Progenitor cell of endocrine pancreas (in vitro differentiated cells): ENCODE data around the gene LPP. TPM values are rescaled to one million over a fixed set of nuclear protein-coding genes. Genes with fewer than 3 reads are reported as not detected.
A peak's percentile ranks its signal among the peaks of the same experiment; 100 is the strongest.

Experiments used
- DNase-seq: peaks from one replicate; pipeline ENCODE4 v3.0.0; 2021; ENCODE audit warnings: low spot score; ENCODE audit not compliant: unreplicated experiment
- H3K27ac Mint-ChIP-seq: 2 replicates; pipeline ENCODE4 v1.8.0; 2021; ENCODE audit warnings: mild to moderate bottlenecking, moderate library complexity, mixed read lengths
- H3K27me3 Mint-ChIP-seq: 2 replicates; pipeline ENCODE4 v1.8.0; 2021; ENCODE audit warnings: mixed read lengths
- H3K36me3 Mint-ChIP-seq: 2 replicates; pipeline ENCODE4 v1.8.0; 2022; ENCODE audit warnings: mixed read lengths; ENCODE audit not compliant: insufficient read depth
- H3K4me1 Mint-ChIP-seq: 2 replicates; pipeline ENCODE4 v1.8.0; 2021; ENCODE audit warnings: low read depth, mixed read lengths
- H3K4me3 Mint-ChIP-seq: 2 replicates; pipeline ENCODE4 v1.8.0; 2021; ENCODE audit warnings: low read depth, mild to moderate bottlenecking, moderate library complexity, mixed read lengths
- H3K9me3 Mint-ChIP-seq: 2 replicates; pipeline ENCODE4 v1.8.0; 2021; ENCODE audit warnings: low read depth, mixed read lengths
- total RNA-seq: library from RNA; stranded (reverse); gene quantifications from 2 replicates; pipeline ENCODE4 v1.2.1, GENCODE V29; 2021
- TF ChIP-seq, protein P1 (sequence below): fragments of 200-600 bp; sonication (generic); IDR thresholded peaks from one replicate; pipeline ENCODE4 v1.5.0; 2021; ENCODE audit warnings: antibody characterized with exemption, mild to moderate bottlenecking; ENCODE audit not compliant: unreplicated experiment

The LPP gene
- total RNA-seq, 1 donor from 2014 or later, result 131 TPM

DNA sequence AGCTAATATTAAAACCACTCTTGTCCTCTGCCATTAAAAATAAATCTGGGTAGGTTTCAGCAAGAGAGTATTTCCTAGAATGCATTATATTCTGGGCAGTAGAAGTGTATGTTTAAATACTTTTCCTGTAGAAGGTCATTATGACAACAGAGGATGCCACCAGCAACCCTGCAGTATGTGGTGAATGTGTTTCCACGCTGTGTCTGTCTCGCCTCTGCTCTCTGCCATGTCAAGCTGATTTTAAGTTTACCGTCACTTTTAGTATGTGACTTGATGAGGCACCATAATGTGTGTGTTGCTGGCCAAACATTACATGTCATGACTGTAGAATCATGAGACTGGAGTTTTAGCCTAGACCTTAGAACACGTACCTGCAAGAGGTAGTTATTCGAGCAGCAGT lies 211.2 kb downstream of the LPP start:
- TF ChIP-seq, protein P1, sequence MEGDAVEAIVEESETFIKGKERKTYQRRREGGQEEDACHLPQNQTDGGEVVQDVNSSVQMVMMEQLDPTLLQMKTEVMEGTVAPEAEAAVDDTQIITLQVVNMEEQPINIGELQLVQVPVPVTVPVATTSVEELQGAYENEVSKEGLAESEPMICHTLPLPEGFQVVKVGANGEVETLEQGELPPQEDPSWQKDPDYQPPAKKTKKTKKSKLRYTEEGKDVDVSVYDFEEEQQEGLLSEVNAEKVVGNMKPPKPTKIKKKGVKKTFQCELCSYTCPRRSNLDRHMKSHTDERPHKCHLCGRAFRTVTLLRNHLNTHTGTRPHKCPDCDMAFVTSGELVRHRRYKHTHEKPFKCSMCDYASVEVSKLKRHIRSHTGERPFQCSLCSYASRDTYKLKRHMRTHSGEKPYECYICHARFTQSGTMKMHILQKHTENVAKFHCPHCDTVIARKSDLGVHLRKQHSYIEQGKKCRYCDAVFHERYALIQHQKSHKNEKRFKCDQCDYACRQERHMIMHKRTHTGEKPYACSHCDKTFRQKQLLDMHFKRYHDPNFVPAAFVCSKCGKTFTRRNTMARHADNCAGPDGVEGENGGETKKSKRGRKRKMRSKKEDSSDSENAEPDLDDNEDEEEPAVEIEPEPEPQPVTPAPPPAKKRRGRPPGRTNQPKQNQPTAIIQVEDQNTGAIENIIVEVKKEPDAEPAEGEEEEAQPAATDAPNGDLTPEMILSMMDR, result no peak
- H3K36me3 Mint-ChIP-seq, result peaks cover 2% of the 10 kb centered on the region
- no peak for DNase-seq
- H3K4me1 Mint-ChIP-seq, result peaks cover 45% of the 10 kb centered on the region
- H3K27me3 Mint-ChIP-seq, result no peaks in the 10 kb centered on the region
- H3K4me3 Mint-ChIP-seq, result no peak overlapping the region
- no peaks in the 10 kb centered on the region for H3K9me3 Mint-ChIP-seq
- H3K27ac Mint-ChIP-seq, result peak overlapping the region; percentile 93

- TF ChIP-seq, protein P1, result no peak
- H3K36me3 Mint-ChIP-seq, result peaks cover 4% of the 10 kb centered on the region
- H3K4me3 Mint-ChIP-seq, result no peak overlapping the region
- H3K9me3 Mint-ChIP-seq, result no peaks in the 10 kb centered on the region
- H3K27me3 Mint-ChIP-seq, result no peaks in the 10 kb centered on the region
- DNase-seq, result no peak
- H3K27ac Mint-ChIP-seq, result peak overlapping the region; percentile 93
- peaks cover 45% of the 10 kb centered on the region for H3K4me1 Mint-ChIP-seq
Measured at GRCh38 chr3:188365988-188366698, 212.2 kb downstream of the LPP start.

- peaks cover 7% of the 10 kb centered on the region for H3K36me3 Mint-ChIP-seq
- H3K4me3 Mint-ChIP-seq, result no peak overlapping the region
- no peaks in the 10 kb centered on the region for H3K9me3 Mint-ChIP-seq
- DNase-seq, result no peak
- TF ChIP-seq, protein P1, result no peak
- no peaks in the 10 kb centered on the region for H3K27me3 Mint-ChIP-seq
- H3K4me1 Mint-ChIP-seq, result peaks cover 37% of the 10 kb centered on the region
- no peak overlapping the region for H3K27ac Mint-ChIP-seq
Measured at GRCh38 chr3:188367678-188368077, 213.7 kb downstream of the LPP start.

- TF ChIP-seq, protein P1, result no peak
- Mint-ChIP-seq H3K4me3 (no peak overlapping the region), H3K4me1 (peaks cover 28% of the 10 kb centered on the region), H3K27ac (no peak overlapping the region), H3K9me3 (no peaks in the 10 kb centered on the region), H3K36me3 (peaks cover 7% of the 10 kb centered on the region), H3K27me3 (no peaks in the 10 kb centered on the region)
- DNase-seq, result no peak
Measured at GRCh38 chr3:188369526-188369925, 215.6 kb downstream of the LPP start.

DNA sequence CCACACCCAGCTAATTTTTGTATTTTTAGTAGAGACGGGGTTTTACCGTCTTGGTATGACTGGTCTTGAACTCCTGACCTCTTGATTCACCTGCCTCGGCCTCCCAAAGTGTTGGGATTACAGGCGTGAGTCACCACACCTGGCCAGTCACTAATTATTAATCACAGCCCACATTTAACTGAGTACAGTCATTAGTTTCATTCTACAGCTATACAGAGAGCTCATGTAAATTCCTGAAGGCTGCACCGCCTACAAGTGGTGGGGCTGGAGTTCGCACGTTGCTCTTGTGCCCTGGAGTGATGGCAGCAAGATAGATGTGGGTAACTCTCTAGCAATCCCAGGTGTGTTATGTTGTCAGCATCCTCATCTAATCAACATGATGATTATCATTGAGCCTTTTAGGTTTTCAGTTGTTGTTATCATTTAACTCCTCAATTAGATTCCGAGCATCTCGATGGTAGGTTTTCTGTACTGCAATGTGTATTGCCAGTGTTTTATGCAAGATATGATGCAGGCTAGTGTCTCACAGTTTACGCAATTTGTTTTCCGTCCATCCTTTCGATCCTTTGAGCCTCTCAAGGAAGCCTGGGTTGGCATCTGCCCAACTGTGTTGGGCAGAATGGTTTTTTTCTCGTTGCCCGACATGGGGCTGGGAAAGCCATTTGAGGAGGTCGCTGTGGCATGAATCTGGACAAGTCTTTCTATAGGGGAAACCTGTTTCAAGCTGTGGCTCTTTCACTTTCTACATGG lies 216.3 kb downstream of the LPP start:
- peaks cover 7% of the 10 kb centered on the region for H3K36me3 Mint-ChIP-seq
- DNase-seq, result no peak
- H3K4me1 Mint-ChIP-seq, result peaks cover 21% of the 10 kb centered on the region
- no peak overlapping the region for H3K4me3 Mint-ChIP-seq
- H3K27me3 Mint-ChIP-seq, result no peaks in the 10 kb centered on the region
- H3K9me3 Mint-ChIP-seq, result no peaks in the 10 kb centered on the region
- peak overlapping the region; percentile 29 for H3K27ac Mint-ChIP-seq
- TF ChIP-seq, protein P1, result no peak
